A673 (cell line): ENCODE data around the gene PAK3. TPM values are rescaled to one million over a fixed set of nuclear protein-coding genes. Genes with fewer than 3 reads are reported as not detected.

Source experiments
- BruUV-seq: library from RNA; stranded (reverse); fragments of 400-500 nt; replicated peaks from 2 replicates; lab custom pipeline; 2021; lab: Mats Ljungman, UMichigan
- CTCF ChIA-PET: fragments of 300-600 bp; sonication (Branson Sonifier 250); formaldehyde crosslinking; loops from one replicate; lab custom pipeline; 2022; ENCODE audit warnings: antibody characterized with exemption; lab: Charles Lee
- POLR2A ChIA-PET: fragments of 300-600 bp; sonication (Branson Sonifier 250); formaldehyde crosslinking; loops from one replicate; lab custom pipeline; 2022; ENCODE audit warnings: antibody characterized with exemption; ENCODE audit not compliant: low non-redundant PET; lab: Charles Lee
- DNase-seq: peaks from one replicate; pipeline ENCODE4 v3.0.0-alpha.2; 2015; ENCODE audit warnings: low spot score
- H3K27ac ChIP-seq: fragments of 200-600 bp; sonication (generic); 2 replicates; pipeline ENCODE4 v1.5.1; 2016; ENCODE audit warnings: mixed run types, low read depth, mild to moderate bottlenecking, mixed read lengths, antibody characterized with exemption, low read length; ENCODE audit not compliant: poor library complexity, severe bottlenecking
- H3K27me3 ChIP-seq: fragments of 200-600 bp; sonication (generic); replicated peaks from 2 replicates; pipeline ENCODE4 v1.6.1; 2017; ENCODE audit warnings: mixed run types, low read depth, mild to moderate bottlenecking, mixed read lengths, antibody characterized with exemption, low read length; ENCODE audit not compliant: insufficient read depth, poor library complexity
- H3K36me3 ChIP-seq: fragments of 200-600 bp; sonication (generic); 2 replicates; pipeline ENCODE4 v1.6.1; 2016; ENCODE audit warnings: mixed run types, mild to moderate bottlenecking, mixed read lengths, antibody characterized with exemption, low read length; ENCODE audit not compliant: insufficient read depth, poor library complexity, severe bottlenecking
- H3K4me1 ChIP-seq: fragments of 200-600 bp; sonication (generic); 2 replicates; pipeline ENCODE4 v1.6.1; 2017; ENCODE audit warnings: mixed run types, mild to moderate bottlenecking, mixed read lengths, antibody characterized with exemption, low read length; ENCODE audit not compliant: insufficient read depth, poor library complexity, severe bottlenecking
- H3K4me3 ChIP-seq: fragments of 200-600 bp; sonication (generic); 2 replicates; pipeline ENCODE4 v1.5.1; 2016; ENCODE audit warnings: low read depth, mixed run types, mild to moderate bottlenecking, mixed read lengths, low read length; ENCODE audit not compliant: poor library complexity, severe bottlenecking
- H3K9me3 ChIP-seq: fragments of 200-600 bp; sonication (generic); 2 replicates; pipeline ENCODE4 v1.6.1; 2016; ENCODE audit warnings: mixed run types, low read depth, mild to moderate bottlenecking, mixed read lengths, antibody characterized with exemption, low read length; ENCODE audit not compliant: poor library complexity, severe bottlenecking
- CTCF ChIP-seq: fragments of 300-800, 200-600 bp; sonication (generic); conservative IDR thresholded peaks from 2 replicates; pipeline ENCODE4 v1.5.1; 2017; ENCODE audit warnings: low read depth, mild to moderate bottlenecking, antibody characterized with exemption, low read length, moderate library complexity, mixed read lengths
- EZH2 ChIP-seq: fragments of 200-600 bp; sonication (generic); IDR thresholded peaks from 2 replicates; pipeline ENCODE4 v1.6.1; 2017; ENCODE audit warnings: borderline replicate concordance, low read depth, mild to moderate bottlenecking, mixed read lengths, antibody characterized with exemption, low read length; ENCODE audit not compliant: poor library complexity, severe bottlenecking
- intact Hi-C: fragments of 100-400 bp; cut with micrococcal nuclease; formaldehyde crosslinking; loops from one replicate; pipeline ENCODE4 v1.10.0; 2022; ENCODE audit not compliant: unreplicated experiment
- total RNA-seq: library from RNA; stranded (reverse); gene quantifications from 2 replicates; pipeline ENCODE4 v1.2.3, GENCODE V29; 2021

The PAK3 gene
- total RNA-seq, 1 experiment from 2014 or later = not detected

GRCh38 chrX:111103246-111103645 lies 7.3 kb downstream of the PAK3 start:
- no peak overlapping the region for H3K27ac ChIP-seq
- DNase-seq = no peak
- no peaks in the 10 kb centered on the region for H3K27me3 ChIP-seq
- intact Hi-C loops = no loop called here
- CTCF ChIA-PET = no interaction called here
- POLR2A ChIA-PET = no interaction called here
- no TSS peak for BruUV-seq
- TF ChIP-seq CTCF (no peak), EZH2 (no peak)
- H3K9me3 ChIP-seq = no peaks in the 10 kb centered on the region
- H3K4me3 ChIP-seq = no peak overlapping the region
- no peaks in the 10 kb centered on the region for H3K36me3 ChIP-seq
- no peaks in the 10 kb centered on the region for H3K4me1 ChIP-seq

- no peak for DNase-seq
- POLR2A ChIA-PET = no interaction called here
- H3K4me1 ChIP-seq = no peaks in the 10 kb centered on the region
- no TSS peak for BruUV-seq
- H3K9me3 ChIP-seq = no peaks in the 10 kb centered on the region
- CTCF ChIA-PET = no interaction called here
- no peak overlapping the region for H3K27ac ChIP-seq
- no peaks in the 10 kb centered on the region for H3K27me3 ChIP-seq
- intact Hi-C loops = no loop called here
- TF ChIP-seq CTCF = no peak
- H3K4me3 ChIP-seq = no peak overlapping the region
- no peaks in the 10 kb centered on the region for H3K36me3 ChIP-seq
These were observed 14.2 kb downstream of the PAK3 start for GRCh38 chrX:111110098-111110775.

GRCh38 chrX:111114806-111115205 lies 18.8 kb downstream of the PAK3 start:
- BruUV-seq = no TSS peak
- H3K36me3 ChIP-seq = no peaks in the 10 kb centered on the region
- no peak for DNase-seq
- no peaks in the 10 kb centered on the region for H3K4me1 ChIP-seq
- ChIA-PET POLR2A (no interaction called here), CTCF (no interaction called here)
- intact Hi-C loops = no loop called here
- H3K4me3 ChIP-seq = no peak overlapping the region
- TF ChIP-seq CTCF = no peak
- no peak for TF ChIP-seq EZH2
- H3K9me3 ChIP-seq = no peaks in the 10 kb centered on the region
- H3K27me3 ChIP-seq = peaks cover 6% of the 10 kb centered on the region
- H3K27ac ChIP-seq = no peak overlapping the region
